Spinal cord (tissue), 10 donors: ENCODE data around the gene AFAP1. TPM values are rescaled to one million over a fixed set of nuclear protein-coding genes. Genes with fewer than 3 reads are reported as not detected.

Experiments used
- DNase-seq, 6 donors: peaks; one replicate each; pipeline versions ENCODE4 v3.0.0 to v3.0.0-alpha.2; 2013 to 2015; ENCODE audit warnings: low spot score in 6 of 6, low read depth in 4 of 6
- H3K27ac ChIP-seq: one replicate; pipeline ENCODE4 v1.5.1; 2013; ENCODE audit warnings: low read depth, low read length, control low read depth
- H3K27me3 ChIP-seq: one replicate; pipeline ENCODE4 v1.6.1; 2013; ENCODE audit warnings: low read length; ENCODE audit not compliant: control insufficient read depth, insufficient read depth
- H3K36me3 ChIP-seq: one replicate; pipeline ENCODE4 v1.6.1; 2013; ENCODE audit warnings: low read length; ENCODE audit not compliant: control insufficient read depth, insufficient read depth
- H3K4me1 ChIP-seq: one replicate; pipeline ENCODE4 v1.6.1; 2013; ENCODE audit warnings: low read length; ENCODE audit not compliant: control insufficient read depth, insufficient read depth
- H3K4me3 ChIP-seq: one replicate; pipeline ENCODE4 v1.5.1; 2013; ENCODE audit warnings: low read depth, low read length, control low read depth
- H3K9me3 ChIP-seq: one replicate; pipeline ENCODE4 v1.6.1; 2013; ENCODE audit warnings: low read length; ENCODE audit not compliant: control insufficient read depth, insufficient read depth
- WGBS: methylation state at CpG from one replicate; pipeline ENCODE4 v1.1.5; 2013; ENCODE audit warnings: missing lambda C conversion rate; ENCODE audit not compliant: insufficient coverage; 5-methylcytosine and 5-hydroxymethylcytosine counted together
- polyA plus RNA-seq, 2 donors: library from polyadenylated mRNA; unstranded; fragments of 120-200 nt; gene quantifications; one replicate each; pipeline ENCODE4 v1.2.1, GENCODE V29; 2013; ENCODE audit not compliant: insufficient read length in 2 of 2
- total RNA-seq, 2 donors: library from RNA; depleted of rRNA in 1 of 2; stranded (reverse); fragments of 120-200 nt in 1 of 2; fragments of >200 nt in 1 of 2; gene quantifications; one replicate each; pipeline versions ENCODE4 v1.2.3 to v1.2.4, GENCODE V29; 2013 to 2014
- donor health status: healthy.

The AFAP1 gene
- total and polyA plus RNA-seq, 4 donors = 34.8 to 42.0 (median 36.3) TPM

DNA sequence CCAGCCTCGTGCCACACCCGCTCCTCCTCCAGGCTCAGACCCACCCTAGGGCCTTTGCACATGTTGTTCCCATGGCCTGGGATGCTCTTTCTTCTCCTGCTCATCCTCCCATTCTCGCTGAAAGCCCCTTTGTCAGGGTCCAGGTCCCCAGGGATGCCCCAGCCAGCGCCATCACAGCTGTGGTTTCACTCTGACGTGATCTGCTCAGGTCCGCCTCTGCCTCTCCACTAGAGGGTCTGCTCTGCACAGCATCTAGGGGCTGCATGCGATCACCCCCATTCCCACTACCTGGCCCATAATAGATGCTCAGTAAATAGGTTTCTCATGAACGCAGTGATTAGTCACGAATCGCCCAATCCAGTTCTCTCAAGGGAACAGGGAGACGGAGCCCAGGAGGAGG lies 222.5 kb downstream of the AFAP1 start:
- H3K27me3 ChIP-seq = no peaks in the 10 kb centered on the region
- no peak for DNase-seq
- 94% methylated on average over 10 of the region's 11 CpGs for WGBS
- peaks cover 10% of the 10 kb centered on the region for H3K4me1 ChIP-seq
- H3K4me3 ChIP-seq = no peak overlapping the region
- no peaks in the 10 kb centered on the region for H3K9me3 ChIP-seq
- no peak overlapping the region for H3K27ac ChIP-seq
- peaks cover 40% of the 10 kb centered on the region for H3K36me3 ChIP-seq

DNA sequence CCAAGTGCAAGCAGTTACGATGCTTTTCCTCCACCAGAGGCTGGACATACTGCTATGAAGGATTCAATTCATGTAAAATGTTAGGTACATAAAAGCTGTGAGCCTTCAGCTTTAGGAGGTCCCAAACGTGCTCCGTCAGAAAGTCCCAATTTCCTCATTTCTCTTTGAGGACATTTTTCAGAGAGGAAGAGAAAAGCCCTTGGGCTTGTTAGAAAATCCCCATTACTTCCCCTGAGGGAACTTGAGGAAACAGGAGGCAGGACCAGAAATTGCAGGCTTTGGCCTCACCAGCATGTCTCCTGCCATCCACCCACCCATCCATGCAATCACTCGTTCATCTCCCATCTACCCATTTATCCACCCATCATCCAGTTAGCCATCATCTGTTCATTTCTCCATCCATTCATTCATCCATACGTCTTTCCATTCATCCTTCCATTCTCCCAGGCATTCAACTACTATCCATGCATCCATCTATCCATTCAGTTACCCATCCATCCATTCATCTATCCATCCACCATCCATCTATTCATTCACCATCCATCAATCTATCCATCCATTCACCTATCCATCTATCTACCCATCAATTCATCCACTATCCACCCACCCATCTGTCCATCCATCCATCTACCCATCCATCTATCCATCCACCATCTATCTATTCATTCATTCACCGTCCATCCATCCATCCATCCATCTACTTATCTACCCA lies 223.5 kb downstream of the AFAP1 start:
- WGBS = 73% methylated on average over 4 of the region's 6 CpGs
- Histone ChIP-seq H3K4me1 (peaks cover 10% of the 10 kb centered on the region), H3K9me3 (no peaks in the 10 kb centered on the region), H3K4me3 (no peak overlapping the region), H3K27ac (no peak overlapping the region), H3K36me3 (peaks cover 42% of the 10 kb centered on the region), H3K27me3 (no peaks in the 10 kb centered on the region)
- DNase-seq = no peak

DNA sequence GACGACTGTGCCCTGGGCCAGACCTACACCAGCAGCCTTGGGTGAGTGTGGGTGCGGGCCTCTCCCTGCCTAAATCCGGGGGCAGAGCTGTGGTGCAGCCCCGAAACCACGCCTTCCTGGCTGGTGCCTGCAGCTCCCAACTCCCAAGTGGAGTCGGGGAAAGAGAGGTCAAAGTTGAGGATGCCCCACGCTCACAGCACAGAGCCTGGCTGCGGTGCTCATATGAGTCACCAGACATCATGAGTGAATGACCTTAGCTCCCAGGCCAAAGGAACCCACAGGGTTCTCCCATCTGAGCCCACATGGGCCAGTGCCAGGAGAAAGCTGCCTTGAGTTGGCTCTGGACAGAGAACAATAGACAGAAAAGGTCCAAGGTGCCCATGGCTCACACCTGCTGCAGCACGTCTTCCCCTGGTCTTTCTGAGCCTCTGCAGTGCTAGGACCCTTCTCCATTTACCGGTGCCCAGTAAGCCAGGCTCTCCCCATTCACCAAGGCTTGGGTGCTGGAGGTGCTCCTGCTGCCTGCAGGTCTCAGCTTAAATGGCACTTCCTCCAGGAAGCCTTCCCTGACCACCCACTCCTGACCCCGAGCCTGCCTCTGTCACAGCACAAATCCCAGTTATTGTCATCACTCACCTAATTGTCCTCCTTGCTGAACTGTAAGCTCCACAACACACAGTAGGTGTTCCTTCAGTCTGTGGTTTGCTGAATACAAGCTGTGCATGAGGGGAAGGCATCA lies 224.2 kb downstream of the AFAP1 start:
- Histone ChIP-seq H3K36me3 (peaks cover 42% of the 10 kb centered on the region), H3K4me1 (peaks cover 18% of the 10 kb centered on the region), H3K9me3 (no peaks in the 10 kb centered on the region), H3K27ac (no peak overlapping the region), H3K27me3 (no peaks in the 10 kb centered on the region), H3K4me3 (no peak overlapping the region)
- WGBS = 88% methylated on average over 10 of the region's 11 CpGs
- no peak for DNase-seq

DNA sequence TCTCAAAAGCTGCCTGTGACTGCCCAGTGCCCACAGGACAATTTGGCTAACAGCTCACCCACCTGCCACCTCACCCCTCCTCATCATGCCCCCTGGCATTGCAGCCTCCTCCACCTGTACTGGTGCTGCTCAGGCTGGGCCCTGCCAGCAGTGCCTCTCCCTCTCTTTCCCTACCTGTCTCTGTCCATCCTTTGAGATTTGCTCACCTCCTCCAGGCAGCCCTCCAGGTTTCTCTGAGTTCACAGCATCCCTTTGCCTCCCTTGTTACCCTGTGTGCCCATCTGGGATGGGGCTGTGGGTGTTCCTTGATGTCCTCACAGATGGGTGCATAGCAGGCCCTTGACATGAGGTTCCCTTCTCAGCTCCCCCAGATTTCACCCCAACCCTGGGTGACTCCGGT lies 224.9 kb downstream of the AFAP1 start:
- Histone ChIP-seq H3K36me3 (peaks cover 46% of the 10 kb centered on the region), H3K27ac (no peak overlapping the region), H3K9me3 (no peaks in the 10 kb centered on the region), H3K4me1 (peaks cover 20% of the 10 kb centered on the region), H3K4me3 (no peak overlapping the region), H3K27me3 (no peaks in the 10 kb centered on the region)
- DNase-seq = no peak
- 91% methylated on average over 1 of the region's 1 CpG for WGBS

DNA sequence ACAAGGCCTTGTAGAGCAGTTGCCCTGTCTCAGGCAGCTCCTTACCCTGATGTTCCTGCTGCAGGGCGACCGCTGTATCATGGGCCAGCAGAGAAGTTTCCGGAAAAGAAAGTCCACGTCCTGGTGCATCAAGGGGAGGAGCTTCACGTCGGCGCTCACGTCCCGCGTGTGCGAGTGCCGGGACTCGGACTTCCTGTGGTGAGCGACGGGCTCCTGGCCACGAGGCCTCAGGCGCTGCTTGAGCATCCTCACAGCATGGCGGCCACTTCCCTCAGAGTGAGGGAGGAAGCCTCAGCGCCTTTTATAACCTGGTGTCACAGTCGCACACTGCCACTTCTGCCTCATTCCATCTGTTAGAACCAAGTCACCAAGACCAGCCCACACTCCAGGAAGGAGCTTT lies 225.5 kb downstream of the AFAP1 start:
- Histone ChIP-seq H3K27me3 (no peaks in the 10 kb centered on the region), H3K9me3 (no peaks in the 10 kb centered on the region), H3K4me3 (no peak overlapping the region), H3K4me1 (peaks cover 19% of the 10 kb centered on the region), H3K27ac (no peak overlapping the region), H3K36me3 (peaks cover 47% of the 10 kb centered on the region)
- DNase-seq = no peak
- 93% methylated on average over 18 of the region's 20 CpGs for WGBS

DNA sequence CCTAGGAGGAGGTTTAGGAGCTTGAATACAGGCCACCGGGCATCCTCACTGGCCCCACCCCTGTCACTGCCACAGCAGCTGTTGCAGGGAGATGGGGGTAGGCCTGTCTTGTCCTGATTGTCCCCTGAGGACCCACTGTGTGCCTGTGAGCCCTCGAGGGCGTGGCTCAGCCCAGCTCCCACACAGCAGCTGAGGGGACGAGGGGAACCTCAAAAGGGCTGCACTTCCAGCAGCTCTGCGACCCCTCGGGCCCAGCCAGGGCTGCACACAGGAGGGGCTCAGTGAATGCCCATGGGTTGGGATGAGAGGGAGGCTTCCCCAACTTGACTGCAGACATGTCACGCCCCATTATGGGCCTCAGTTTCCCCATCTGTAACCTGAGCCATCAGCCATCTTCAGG lies 225.9 kb downstream of the AFAP1 start:
- H3K4me3 ChIP-seq = no peak overlapping the region

DNA sequence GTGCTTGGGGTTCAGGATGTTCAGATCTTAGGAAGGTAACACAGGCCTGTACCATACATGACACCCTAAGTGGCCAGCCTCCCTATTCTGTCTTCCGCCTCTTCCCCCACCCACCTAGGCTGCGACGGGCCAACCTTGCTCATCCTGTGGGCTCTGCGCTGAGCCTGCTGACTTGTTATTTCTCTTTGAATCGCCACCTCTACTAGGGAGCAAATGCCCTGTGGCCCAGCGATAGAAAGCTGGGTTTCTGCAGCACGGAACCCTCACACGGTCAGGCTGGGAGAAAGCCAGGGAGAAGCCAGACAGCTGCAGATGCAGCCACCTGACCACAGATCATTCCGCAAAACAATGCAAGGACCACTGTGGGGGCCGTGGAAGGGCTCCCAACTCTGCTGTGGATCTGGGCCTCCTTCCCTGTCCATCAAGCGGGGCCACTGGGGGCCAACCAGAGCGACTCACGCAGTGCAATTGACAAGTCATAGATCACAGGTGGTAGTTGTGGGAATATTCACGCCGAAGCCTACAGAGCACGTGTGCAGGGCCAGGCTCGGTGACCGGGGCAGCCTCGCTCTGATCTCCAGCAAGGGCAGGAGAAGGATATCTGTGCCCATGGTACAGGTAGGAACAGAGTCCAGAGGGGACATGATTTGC lies 227.5 kb downstream of the AFAP1 start:
- Histone ChIP-seq H3K4me1 (peaks cover 15% of the 10 kb centered on the region), H3K9me3 (no peaks in the 10 kb centered on the region), H3K4me3 (no peak overlapping the region), H3K27me3 (no peaks in the 10 kb centered on the region), H3K27ac (no peak overlapping the region), H3K36me3 (peaks cover 46% of the 10 kb centered on the region)
- no peak for DNase-seq
- 92% methylated on average over 14 of the region's 19 CpGs for WGBS

More for the DNA sequence above, 225.9 kb downstream of the AFAP1 start:
- WGBS = 92% methylated on average over 7 of the region's 7 CpGs
- Histone ChIP-seq H3K9me3 (no peaks in the 10 kb centered on the region), H3K27ac (no peak overlapping the region), H3K36me3 (peaks cover 46% of the 10 kb centered on the region), H3K27me3 (no peaks in the 10 kb centered on the region), H3K4me1 (peaks cover 15% of the 10 kb centered on the region)
- no peak for DNase-seq

DNA sequence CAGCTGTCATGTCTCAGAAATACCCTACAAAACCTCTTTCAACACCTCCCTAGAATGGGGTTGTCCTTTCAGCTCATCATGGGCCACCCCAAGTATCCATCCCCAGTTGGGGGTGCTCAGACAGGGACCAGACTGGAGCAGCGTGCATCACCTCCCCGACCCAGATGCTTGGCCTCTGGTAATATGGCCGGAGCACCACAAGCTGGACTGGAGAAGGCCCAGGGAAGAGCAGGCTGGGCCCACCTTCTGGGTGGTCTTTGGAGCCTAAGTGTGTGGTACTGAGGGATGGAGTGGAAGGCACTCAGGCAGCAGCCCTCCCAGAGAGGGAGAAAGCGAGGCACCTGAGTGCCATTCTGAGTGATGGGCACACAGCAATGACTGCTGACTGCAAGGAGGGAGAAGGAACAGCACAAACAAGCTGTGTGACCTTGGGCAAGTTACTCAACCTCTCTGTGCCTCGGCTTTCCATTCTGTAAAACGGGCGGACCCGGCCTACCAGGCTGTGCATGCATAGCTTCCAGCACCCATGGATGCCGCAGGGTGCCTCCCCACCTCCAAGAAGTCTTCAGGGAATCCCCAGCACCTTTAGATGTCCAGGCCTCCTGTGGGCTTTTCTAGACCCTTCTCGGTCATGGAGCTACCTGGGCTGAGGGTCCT lies 228.2 kb downstream of the AFAP1 start:
- no peak for DNase-seq
- Histone ChIP-seq H3K9me3 (no peaks in the 10 kb centered on the region), H3K36me3 (peaks cover 46% of the 10 kb centered on the region), H3K4me3 (no peak overlapping the region), H3K4me1 (peaks cover 15% of the 10 kb centered on the region), H3K27me3 (no peaks in the 10 kb centered on the region), H3K27ac (no peak overlapping the region)
- WGBS = 94% methylated on average over 9 of the region's 10 CpGs

DNA sequence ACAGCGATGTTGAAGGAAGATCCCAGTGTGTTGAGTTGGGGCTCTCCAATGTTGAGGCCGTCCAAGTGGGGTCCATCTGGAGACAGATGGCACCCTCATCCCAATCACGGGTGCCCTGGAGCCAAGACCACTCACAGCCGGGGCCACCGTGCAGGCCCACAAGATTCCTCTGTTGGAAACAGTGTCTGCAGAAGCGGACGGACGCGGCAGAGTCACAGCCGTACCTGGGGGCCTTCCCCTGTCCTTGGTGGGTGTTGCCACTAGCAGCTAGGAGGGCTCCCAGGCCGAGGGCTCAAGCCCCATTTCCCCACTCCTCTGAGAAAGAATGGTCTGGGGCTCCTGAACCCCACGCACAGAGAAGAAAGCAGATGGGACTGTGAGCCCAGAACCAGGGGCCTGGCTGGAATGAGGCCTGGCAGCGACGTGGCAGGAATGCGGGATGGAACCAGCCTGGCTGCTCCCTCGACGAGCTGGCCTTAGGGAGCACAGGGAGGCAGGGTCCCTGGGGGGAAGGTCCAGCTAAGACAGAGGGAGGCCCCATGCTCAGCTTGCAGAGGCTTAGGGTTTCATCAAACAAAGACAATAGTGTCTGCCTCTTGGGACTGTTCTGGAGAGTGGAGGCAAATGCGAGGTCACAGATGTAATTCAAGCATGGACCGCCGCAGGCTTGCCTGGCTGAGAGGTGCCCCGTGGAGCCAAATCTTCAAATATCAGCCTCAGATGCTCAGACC lies 228.9 kb downstream of the AFAP1 start:
- 71% methylated on average over 20 of the region's 21 CpGs for WGBS
- H3K36me3 ChIP-seq = peaks cover 47% of the 10 kb centered on the region
- no peak overlapping the region for H3K4me3 ChIP-seq
- no peaks in the 10 kb centered on the region for H3K27me3 ChIP-seq
- no peak for DNase-seq
- H3K9me3 ChIP-seq = no peaks in the 10 kb centered on the region
- peaks cover 15% of the 10 kb centered on the region for H3K4me1 ChIP-seq
- no peak overlapping the region for H3K27ac ChIP-seq
